Measurements from ENCODE around the gene LRRC8B.

Gene LRRC8B

GRCh38 chr1:89630048-89630447, 105.4 kb downstream of the LRRC8B start:
- H3K4me3 Mint-ChIP-seq = no peak overlapping the region

GRCh38 chr1:89631816-89632656, 107.4 kb downstream of the LRRC8B start:
- Mint-ChIP-seq H3K27me3 (ENCODE audit: low read depth, poor library complexity) (peaks cover 35% of the 10 kb centered on the region), H3K36me3 (ENCODE audit: low read depth) (no peaks in the 10 kb centered on the region), H3K4me1 (peaks cover 24% of the 10 kb centered on the region), H3K9me3 (no peaks in the 10 kb centered on the region), H3K4me3 (peak overlapping the region; percentile 91), H3K27ac (no peak overlapping the region)
- DNase-seq = peak; percentile 35
- no peak for TF ChIP-seq CTCF (IDR thresholded peaks at IDR 0.05)

More at GRCh38 chr1:89630048-89630447, 105.4 kb downstream of the LRRC8B start:
- peaks cover 35% of the 10 kb centered on the region for H3K27me3 Mint-ChIP-seq (ENCODE audit: low read depth, poor library complexity)
- no peaks in the 10 kb centered on the region for H3K36me3 Mint-ChIP-seq (ENCODE audit: low read depth)
- peaks cover 24% of the 10 kb centered on the region for H3K4me1 Mint-ChIP-seq
- no peak overlapping the region for H3K27ac Mint-ChIP-seq
- H3K9me3 Mint-ChIP-seq = no peaks in the 10 kb centered on the region
- DNase-seq = no peak
- TF ChIP-seq CTCF (IDR thresholded peaks at IDR 0.05) = no peak

GRCh38 chr1:89632657-89633247, 108.1 kb downstream of the LRRC8B start, which contains the start of gene LRRC8C:
Gene LRRC8C, plus strand, starts transcription at chr1:89633120. Its CDS starts 53,354 bp downstream, at chr1:89686474.
- peak; percentile 91 for DNase-seq
- H3K27ac Mint-ChIP-seq = no peak within 1 kb of the TSS
- H3K4me3 Mint-ChIP-seq = peak within 1 kb of the TSS; percentile 91
- H3K9me3 Mint-ChIP-seq = no peaks in the 10 kb centered on the region
- peaks cover 24% of the 10 kb centered on the region for H3K4me1 Mint-ChIP-seq
- peaks cover 35% of the 10 kb centered on the region for H3K27me3 Mint-ChIP-seq (ENCODE audit: low read depth, poor library complexity)
- TF ChIP-seq CTCF (IDR thresholded peaks at IDR 0.05) = no peak
- H3K36me3 Mint-ChIP-seq (ENCODE audit: low read depth) = no peaks in the 10 kb centered on the region

GRCh38 chr1:89633248-89633799, 108.7 kb downstream of the LRRC8B start:
- Mint-ChIP-seq H3K9me3 (no peaks in the 10 kb centered on the region), H3K27ac (no peak overlapping the region), H3K4me1 (peaks cover 24% of the 10 kb centered on the region), H3K36me3 (ENCODE audit: low read depth) (no peaks in the 10 kb centered on the region), H3K4me3 (peak overlapping the region; percentile 86), H3K27me3 (ENCODE audit: low read depth, poor library complexity) (peaks cover 35% of the 10 kb centered on the region)
- DNase-seq = peak; percentile 72
- no peak for TF ChIP-seq CTCF (IDR thresholded peaks at IDR 0.05)

DNA sequence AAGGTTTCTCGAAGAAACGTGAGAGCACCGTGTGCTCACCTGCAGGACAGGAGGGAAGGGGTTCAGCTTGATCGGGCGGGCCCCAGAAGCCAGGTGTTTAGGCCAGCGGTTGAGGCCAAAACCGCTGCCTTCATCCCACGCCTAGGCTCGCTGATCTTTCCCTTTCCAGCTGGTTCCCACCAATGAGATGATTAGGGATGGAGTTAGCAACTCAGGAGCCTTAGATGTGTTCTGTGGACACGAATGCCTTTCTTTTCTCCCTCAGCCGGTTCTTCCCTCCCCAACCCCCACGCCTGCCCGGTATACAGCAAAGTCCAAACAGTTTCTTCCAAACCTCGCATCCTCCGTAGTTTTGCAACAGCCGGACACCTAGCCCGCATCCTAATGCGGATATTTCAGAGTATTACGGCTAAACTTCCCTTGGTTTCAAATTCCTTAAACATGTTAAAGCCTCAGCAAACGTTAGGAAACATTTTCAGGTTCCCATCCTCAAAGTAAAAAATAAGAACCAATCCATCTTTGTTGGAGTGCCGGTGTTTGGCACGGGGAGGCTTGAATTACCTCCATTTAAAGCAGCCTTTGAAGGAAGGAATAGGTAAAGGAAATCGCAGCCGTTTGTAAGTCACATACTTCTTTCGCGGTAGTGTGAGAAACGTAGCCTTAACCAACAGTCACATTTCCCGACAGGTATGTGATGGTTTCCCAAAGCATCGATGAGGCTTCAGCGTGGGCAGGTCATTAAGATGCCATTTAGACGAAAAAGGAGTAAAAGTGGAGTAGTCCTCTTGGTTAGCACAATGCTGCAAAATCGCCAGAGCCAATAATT, 109.4 kb downstream of the LRRC8B start:
- Mint-ChIP-seq H3K9me3 (no peaks in the 10 kb centered on the region), H3K27me3 (ENCODE audit: low read depth, poor library complexity) (peaks cover 35% of the 10 kb centered on the region), H3K4me1 (peaks cover 24% of the 10 kb centered on the region), H3K4me3 (peak overlapping the region; percentile 86), H3K27ac (no peak overlapping the region), H3K36me3 (ENCODE audit: low read depth) (no peaks in the 10 kb centered on the region)
- peak; percentile 19 for DNase-seq
- no peak for TF ChIP-seq CTCF (IDR thresholded peaks at IDR 0.05)

Measured in nephron progenitor cell (in vitro differentiated cells).